ENCODE results near the gene PPHLN1.

DNA sequence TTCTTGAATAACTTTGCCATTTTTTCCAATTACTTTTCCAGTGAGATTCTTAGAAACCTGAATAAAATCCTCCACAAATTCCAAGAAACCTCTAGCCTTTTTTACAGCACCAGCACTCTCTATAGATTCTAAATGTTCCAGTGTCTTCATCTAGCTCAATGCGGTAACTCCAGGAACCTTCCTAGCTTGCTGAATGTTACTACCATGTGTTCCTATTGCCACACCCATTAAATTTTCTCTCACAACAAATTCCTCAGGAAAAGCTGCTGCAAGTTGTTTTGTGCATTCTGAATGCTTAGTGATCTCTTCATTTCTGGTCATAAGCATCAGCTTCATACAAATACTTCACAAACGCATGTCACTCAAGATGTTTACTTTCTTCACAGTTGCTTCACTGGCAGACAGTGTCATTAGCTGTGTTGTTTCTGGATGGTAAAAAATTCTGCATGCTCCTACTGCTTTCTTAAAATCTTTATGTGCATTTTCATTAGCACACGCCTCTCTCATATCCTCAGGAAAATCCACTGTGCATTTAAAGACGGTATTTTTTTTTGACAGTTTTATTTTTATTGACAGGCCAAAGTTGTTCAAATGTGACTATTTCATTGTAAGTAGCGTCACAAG, 106.7 kb downstream of the PPHLN1 start:
- TF ChIP-seq, protein P1, sequence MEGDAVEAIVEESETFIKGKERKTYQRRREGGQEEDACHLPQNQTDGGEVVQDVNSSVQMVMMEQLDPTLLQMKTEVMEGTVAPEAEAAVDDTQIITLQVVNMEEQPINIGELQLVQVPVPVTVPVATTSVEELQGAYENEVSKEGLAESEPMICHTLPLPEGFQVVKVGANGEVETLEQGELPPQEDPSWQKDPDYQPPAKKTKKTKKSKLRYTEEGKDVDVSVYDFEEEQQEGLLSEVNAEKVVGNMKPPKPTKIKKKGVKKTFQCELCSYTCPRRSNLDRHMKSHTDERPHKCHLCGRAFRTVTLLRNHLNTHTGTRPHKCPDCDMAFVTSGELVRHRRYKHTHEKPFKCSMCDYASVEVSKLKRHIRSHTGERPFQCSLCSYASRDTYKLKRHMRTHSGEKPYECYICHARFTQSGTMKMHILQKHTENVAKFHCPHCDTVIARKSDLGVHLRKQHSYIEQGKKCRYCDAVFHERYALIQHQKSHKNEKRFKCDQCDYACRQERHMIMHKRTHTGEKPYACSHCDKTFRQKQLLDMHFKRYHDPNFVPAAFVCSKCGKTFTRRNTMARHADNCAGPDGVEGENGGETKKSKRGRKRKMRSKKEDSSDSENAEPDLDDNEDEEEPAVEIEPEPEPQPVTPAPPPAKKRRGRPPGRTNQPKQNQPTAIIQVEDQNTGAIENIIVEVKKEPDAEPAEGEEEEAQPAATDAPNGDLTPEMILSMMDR (IDR thresholded peaks at IDR 0.05) = no peak
- TF ChIP-seq POLR2AphosphoS5 (IDR thresholded peaks at IDR 0.05) = no peak
